ENCODE data around the gene ADH1B.
"Not testable (repeated sequence)": the region's sequence is repeated elsewhere in the genome, so short reads cannot be mapped to it uniquely, and the experiment has no call there.

The ADH1B gene

GRCh38 chr4:99321241-99322191, at the start of gene ADH1B:
Gene ADH1B, minus strand, starts transcription at chr4:99321401. Its CDS starts 70 bp downstream, at chr4:99321331.
- DNase-seq: no peak

- DNase-seq: not testable (repeated sequence)
Measured at GRCh38 chr4:99367817-99368216, 46.6 kb upstream of the ADH1B start.

GRCh38 chr4:99366491-99366890, 45.3 kb upstream of the ADH1B start:
- no peak for DNase-seq

GRCh38 chr4:99362768-99363167, 41.6 kb upstream of the ADH1B start:
- DNase-seq: no peak

GRCh38 chr4:99361899-99362275, 40.7 kb upstream of the ADH1B start:
- DNase-seq: no peak

- DNase-seq: no peak
Measured at GRCh38 chr4:99361268-99361898, 40.2 kb upstream of the ADH1B start.

- DNase-seq: no peak
Measured at GRCh38 chr4:99359480-99360204, 38.4 kb upstream of the ADH1B start.

- DNase-seq: no peak
Measured at GRCh38 chr4:99357948-99358347, 36.7 kb upstream of the ADH1B start.

- DNase-seq: no peak
Measured at GRCh38 chr4:99356992-99357391, 35.8 kb upstream of the ADH1B start.

GRCh38 chr4:99356149-99356548, 34.9 kb upstream of the ADH1B start:
- not testable (repeated sequence) for DNase-seq

GRCh38 chr4:99352602-99353537, 31.7 kb upstream of the ADH1B start, which contains the start of gene ADH1C:
Gene ADH1C, minus strand, starts transcription at chr4:99352746. Its CDS starts 71 bp downstream, at chr4:99352675.
- no peak for DNase-seq

- no peak for DNase-seq
Measured at GRCh38 chr4:99351487-99351886, 30.3 kb upstream of the ADH1B start.

- no peak for DNase-seq
Measured at GRCh38 chr4:99349338-99349737, 28.1 kb upstream of the ADH1B start.

- not testable (repeated sequence) for DNase-seq
Measured at GRCh38 chr4:99342624-99343023, 21.4 kb upstream of the ADH1B start.

- no peak for DNase-seq
Measured at GRCh38 chr4:99341426-99341825, 20.2 kb upstream of the ADH1B start.

GRCh38 chr4:99339172-99339571, 18.0 kb upstream of the ADH1B start:
- no peak for DNase-seq

GRCh38 chr4:99336553-99336952, 15.4 kb upstream of the ADH1B start:
- no peak for DNase-seq

GRCh38 chr4:99334880-99335279, 13.7 kb upstream of the ADH1B start:
- no peak for DNase-seq

GRCh38 chr4:99330648-99331047, 9.4 kb upstream of the ADH1B start:
- DNase-seq: no peak

- no peak for DNase-seq
Measured at GRCh38 chr4:99329876-99330275, 8.7 kb upstream of the ADH1B start.

GRCh38 chr4:99324979-99325378, 3.8 kb upstream of the ADH1B start:
- no peak for DNase-seq

GRCh38 chr4:99324361-99324760, 3.2 kb upstream of the ADH1B start:
- DNase-seq: no peak
